Astrocyte of the cerebellum (primary cell): ENCODE results near the gene GMNN.
"Not testable (repeated sequence)": the region's sequence is repeated elsewhere in the genome, so short reads cannot be mapped to it uniquely, and the experiment has no call there.

Source experiments
- DNase-seq: peaks from one replicate; pipeline ENCODE4 v3.0.0-alpha.2; 2011; ENCODE audit warnings: low read depth
- H3K4me3 ChIP-seq: 2 replicates; pipeline ENCODE4 v1.5.1; 2011; ENCODE audit warnings: mild to moderate bottlenecking, low read depth, low read length, moderate library complexity
- in situ Hi-C: cut with HindIII; loops from 2 replicates; pipeline ENCODE4 v1.10.0; 2017; ENCODE audit warnings: low sequenced_read_pairs
- TF ChIP-seq, protein P1 (sequence below): IDR thresholded peaks from 2 replicates; pipeline ENCODE4 v1.5.1; 2012; ENCODE audit warnings: low read length, low read depth, moderate library complexity, mild to moderate bottlenecking; ENCODE audit errors: missing control alignments

Gene GMNN

GRCh38 chr6:24753545-24753944, 21.2 kb upstream of the GMNN start:
- no peak overlapping the region for H3K4me3 ChIP-seq
- in situ Hi-C loops, result no loop called here
- DNase-seq, result no peak
- TF ChIP-seq, protein P1, sequence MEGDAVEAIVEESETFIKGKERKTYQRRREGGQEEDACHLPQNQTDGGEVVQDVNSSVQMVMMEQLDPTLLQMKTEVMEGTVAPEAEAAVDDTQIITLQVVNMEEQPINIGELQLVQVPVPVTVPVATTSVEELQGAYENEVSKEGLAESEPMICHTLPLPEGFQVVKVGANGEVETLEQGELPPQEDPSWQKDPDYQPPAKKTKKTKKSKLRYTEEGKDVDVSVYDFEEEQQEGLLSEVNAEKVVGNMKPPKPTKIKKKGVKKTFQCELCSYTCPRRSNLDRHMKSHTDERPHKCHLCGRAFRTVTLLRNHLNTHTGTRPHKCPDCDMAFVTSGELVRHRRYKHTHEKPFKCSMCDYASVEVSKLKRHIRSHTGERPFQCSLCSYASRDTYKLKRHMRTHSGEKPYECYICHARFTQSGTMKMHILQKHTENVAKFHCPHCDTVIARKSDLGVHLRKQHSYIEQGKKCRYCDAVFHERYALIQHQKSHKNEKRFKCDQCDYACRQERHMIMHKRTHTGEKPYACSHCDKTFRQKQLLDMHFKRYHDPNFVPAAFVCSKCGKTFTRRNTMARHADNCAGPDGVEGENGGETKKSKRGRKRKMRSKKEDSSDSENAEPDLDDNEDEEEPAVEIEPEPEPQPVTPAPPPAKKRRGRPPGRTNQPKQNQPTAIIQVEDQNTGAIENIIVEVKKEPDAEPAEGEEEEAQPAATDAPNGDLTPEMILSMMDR, result no peak

DNA sequence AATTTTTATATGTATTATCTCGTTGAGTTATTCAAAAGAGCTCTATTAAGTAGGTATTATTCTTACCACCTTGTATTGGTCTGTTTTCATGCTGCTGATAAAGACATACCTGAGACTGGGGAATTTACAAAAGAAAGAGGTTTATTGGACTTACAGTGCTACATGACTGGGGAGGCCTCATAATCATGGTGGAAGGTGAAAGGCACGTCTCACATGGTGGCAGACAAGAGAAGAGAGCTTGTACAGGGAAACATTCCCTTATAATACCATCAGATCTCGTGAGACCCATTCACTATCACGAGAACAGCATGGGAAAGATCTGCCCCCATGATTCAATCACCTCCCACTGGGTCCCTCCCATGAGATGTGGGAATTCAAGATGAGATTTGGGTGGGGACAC, 20.4 kb upstream of the GMNN start:
- in situ Hi-C loops, DNase-seq, H3K4me3 ChIP-seq: not testable (repeated sequence)

GRCh38 chr6:24755279-24755678, 19.5 kb upstream of the GMNN start:
- TF ChIP-seq, protein P1, result no peak
- no peak overlapping the region for H3K4me3 ChIP-seq
- in situ Hi-C loops, result no loop called here
- DNase-seq, result no peak

DNA sequence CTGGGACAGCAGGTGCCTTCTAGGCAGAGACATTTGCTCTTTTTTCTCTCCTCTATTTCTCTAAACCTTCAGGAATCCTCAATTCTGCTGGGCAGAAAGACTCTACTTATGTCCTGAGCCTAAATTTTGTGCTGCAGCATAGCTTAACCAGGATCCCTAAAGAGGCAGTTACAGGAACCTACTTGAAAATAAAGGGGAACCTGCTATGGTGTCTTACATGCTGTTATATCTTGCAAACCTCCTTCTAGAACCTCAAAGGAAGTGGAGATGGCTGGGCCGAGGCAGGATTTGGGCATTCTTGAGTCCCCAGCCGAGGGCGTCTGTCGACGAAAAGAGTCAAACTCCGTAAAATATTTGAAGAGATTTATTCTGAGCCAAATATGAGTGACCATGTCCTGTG, 17.1 kb upstream of the GMNN start:
- TF ChIP-seq, protein P1, result no peak
- DNase-seq, result no peak
- in situ Hi-C loops, result no loop called here
- H3K4me3 ChIP-seq, result no peak overlapping the region

- in situ Hi-C loops, result no loop called here
- TF ChIP-seq, protein P1, result no peak
- no peak overlapping the region for H3K4me3 ChIP-seq
- DNase-seq, result no peak
Observed at GRCh38 chr6:24759718-24760117, 15.0 kb upstream of the GMNN start.

- in situ Hi-C loops, result no loop called here
Observed at GRCh38 chr6:24760210-24760609, 14.5 kb upstream of the GMNN start.

DNA sequence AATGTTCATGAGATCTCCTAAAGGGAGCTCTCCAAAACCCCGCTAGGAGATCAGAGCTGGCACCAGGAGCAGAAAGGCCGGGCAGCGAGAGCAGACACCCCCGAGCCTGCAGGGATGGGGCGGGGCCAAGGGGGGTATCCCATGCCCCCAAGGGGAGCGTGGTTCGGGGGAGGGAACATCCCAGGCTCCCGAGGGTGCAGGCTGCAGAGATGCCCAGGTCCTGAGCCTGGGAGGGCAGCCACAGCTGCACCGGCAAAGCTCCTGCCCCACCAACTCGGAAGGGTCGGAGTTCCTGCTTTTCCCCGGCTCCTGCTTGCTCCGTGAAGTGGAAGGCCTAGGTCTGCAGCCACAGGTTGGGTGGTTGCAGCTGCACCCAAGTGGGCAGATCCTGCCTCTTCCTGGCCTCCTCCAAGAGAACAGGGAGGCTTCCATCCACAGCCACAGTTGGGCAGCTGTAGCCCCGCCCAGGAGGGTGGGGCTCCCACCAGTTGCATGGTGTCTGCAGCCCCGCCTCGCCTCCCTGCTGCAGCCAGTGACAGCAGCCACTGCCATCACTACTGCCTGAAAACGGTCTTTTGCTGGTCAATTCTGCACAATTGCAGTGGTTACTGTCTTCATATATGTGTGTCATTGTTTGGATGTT, 13.4 kb upstream of the GMNN start:
- TF ChIP-seq, protein P1, result no peak
- in situ Hi-C loops, result no loop called here

More at GRCh38 chr6:24760210-24760609, 14.5 kb upstream of the GMNN start:
- DNase-seq, result no peak
- no peak overlapping the region for H3K4me3 ChIP-seq
- TF ChIP-seq, protein P1, result no peak

More for the DNA sequence above, 13.4 kb upstream of the GMNN start:
- H3K4me3 ChIP-seq, result no peak overlapping the region
- DNase-seq, result no peak
